Dermis blood vessel endothelial cell (primary cell): ENCODE measurements around the gene PKD2. TPM values are rescaled to one million over a fixed set of nuclear protein-coding genes. Genes with fewer than 3 reads are reported as not detected.
"Not testable (repeated sequence)": the region's sequence is repeated elsewhere in the genome, so short reads cannot be mapped to it uniquely, and the experiment has no call there.

Experiments
- DNase-seq: peaks from one replicate; pipeline ENCODE4 v3.0.0; 2010
- total RNA-seq: library from RNA; depleted of rRNA; stranded (reverse); fragments of >200 nt; gene quantifications from 2 replicates; pipeline ENCODE4 v1.2.3, GENCODE V29; 2014

PKD2 gene
- total RNA-seq, 1 donor from 2014 or later, result 48.8 TPM

GRCh38 chr4:87986508-87986907 is 20.9 kb upstream of the PKD2 start:
- no peak for DNase-seq

GRCh38 chr4:87989765-87990164 is 17.7 kb upstream of the PKD2 start:
- DNase-seq, result no peak

GRCh38 chr4:87995435-87995834 is 12.0 kb upstream of the PKD2 start:
- no peak for DNase-seq

GRCh38 chr4:87999191-87999691 is 8.2 kb upstream of the PKD2 start:
- not testable (repeated sequence) for DNase-seq

- no peak for DNase-seq
Observed at GRCh38 chr4:88001871-88002270, 5.6 kb upstream of the PKD2 start.

- peak; percentile 24 for DNase-seq
Observed at GRCh38 chr4:88002786-88003185, 4.6 kb upstream of the PKD2 start.

GRCh38 chr4:88003261-88003660 is 4.2 kb upstream of the PKD2 start:
- no peak for DNase-seq

GRCh38 chr4:88005076-88005475 is 2.4 kb upstream of the PKD2 start:
- no peak for DNase-seq

GRCh38 chr4:88005946-88006345 is 1.5 kb upstream of the PKD2 start:
- DNase-seq, result no peak

- DNase-seq, result no peak
Observed at GRCh38 chr4:88006956-88007303, 505 bp upstream of the PKD2 start.

GRCh38 chr4:88008122-88008742 is 797 bp downstream of the PKD2 start:
- DNase-seq, result peak; percentile 54

GRCh38 chr4:88008743-88009171 is 1.3 kb downstream of the PKD2 start:
- peak; percentile 51 for DNase-seq

GRCh38 chr4:88009871-88010270 is 2.4 kb downstream of the PKD2 start:
- no peak for DNase-seq

- peak; percentile 18 for DNase-seq
Observed at GRCh38 chr4:88010966-88011365, 3.5 kb downstream of the PKD2 start.

- DNase-seq, result no peak
Observed at GRCh38 chr4:88012647-88013046, 5.2 kb downstream of the PKD2 start.

GRCh38 chr4:88014386-88014905 is 7.0 kb downstream of the PKD2 start:
- no peak for DNase-seq

GRCh38 chr4:88015659-88016295 is 8.3 kb downstream of the PKD2 start:
- DNase-seq, result no peak

- DNase-seq, result peak; percentile 92
Observed at GRCh38 chr4:88017516-88018297, 10.3 kb downstream of the PKD2 start.

GRCh38 chr4:88018466-88018865 is 11.0 kb downstream of the PKD2 start:
- no peak for DNase-seq

GRCh38 chr4:88021824-88022223 is 14.4 kb downstream of the PKD2 start:
- no peak for DNase-seq

GRCh38 chr4:88022289-88022688 is 14.9 kb downstream of the PKD2 start:
- no peak for DNase-seq

- DNase-seq, result not testable (repeated sequence)
Observed at GRCh38 chr4:88025868-88026661, 18.6 kb downstream of the PKD2 start.
